DND-41 (cell line): Measurements from ENCODE around the gene EFCAB13.

ENCODE experiments used
- ATAC-seq: fragments of 200-7000 bp; cut with Tn5 transposase; 3 replicates; pipeline ENCODE4 v1.9.1; 2021; ENCODE audit warnings: low read depth; ENCODE audit not compliant: insufficient read depth
- DNase-seq: peaks from one replicate; pipeline ENCODE4 v3.0.0-alpha.2; 2020
- H2AFZ ChIP-seq: 2 replicates; pipeline ENCODE4 v1.6.0; 2012; ENCODE audit warnings: low read depth, low read length
- H3K27ac ChIP-seq: 2 replicates; pipeline ENCODE4 v1.5.1; 2012; ENCODE audit warnings: low read length, inconsistent platforms
- H3K27me3 ChIP-seq: fragments of 200-600 bp; sonication (generic); 2 replicates; pipeline ENCODE4 v1.6.0; 2012; ENCODE audit warnings: low read length, mild to moderate bottlenecking, inconsistent platforms; ENCODE audit not compliant: insufficient read depth, poor library complexity
- H3K36me3 ChIP-seq: 2 replicates; pipeline ENCODE4 v1.5.1; 2012; ENCODE audit warnings: low read length, inconsistent platforms; ENCODE audit not compliant: insufficient read depth
- H3K4me1 ChIP-seq: 2 replicates; pipeline ENCODE4 v1.5.1; 2012; ENCODE audit warnings: mild to moderate bottlenecking, low read length; ENCODE audit not compliant: insufficient read depth
- H3K4me2 ChIP-seq: 2 replicates; pipeline ENCODE4 v1.6.0; 2012; ENCODE audit warnings: mild to moderate bottlenecking, moderate library complexity, low read length, inconsistent platforms; ENCODE audit not compliant: insufficient read depth
- H3K4me3 ChIP-seq, 2 experiments: fragments of 200-600 bp in 1 of 2; shearing (Covaris generic) in 1 of 2; 2 replicates each; pipeline ENCODE4 v1.5.1; 2012 to 2016; ENCODE audit warnings: inconsistent platforms in 2 of 2, low read length in 2 of 2, mild to moderate bottlenecking in 2 of 2, low read depth in 1 of 2, moderate library complexity in 1 of 2
- H3K79me2 ChIP-seq: 2 replicates; pipeline ENCODE4 v1.6.0; 2012; ENCODE audit warnings: low read length, inconsistent platforms; ENCODE audit not compliant: insufficient read depth
- H3K9ac ChIP-seq: 2 replicates; pipeline ENCODE4 v1.6.0; 2012; ENCODE audit warnings: low read depth, mild to moderate bottlenecking, inconsistent platforms, low read length, moderate library complexity
- H3K9me3 ChIP-seq: 2 replicates; pipeline ENCODE4 v1.5.1; 2012; ENCODE audit warnings: low read length, moderate library complexity, mild to moderate bottlenecking, inconsistent platforms; ENCODE audit not compliant: insufficient read depth, severe bottlenecking
- H4K20me1 ChIP-seq: 2 replicates; pipeline ENCODE4 v1.6.0; 2012; ENCODE audit warnings: low read length; ENCODE audit not compliant: insufficient read depth
- CTCF ChIP-seq: IDR thresholded peaks from 2 replicates; pipeline ENCODE4 v1.5.1; 2012; ENCODE audit warnings: borderline replicate concordance, low read length, moderate library complexity, mild to moderate bottlenecking; ENCODE audit not compliant: poor library complexity, severe bottlenecking; ENCODE audit errors: extremely low read depth
- EZH2 ChIP-seq: IDR thresholded peaks from 3 replicates; pipeline ENCODE4 v1.6.1; 2012; ENCODE audit warnings: borderline replicate concordance, low read depth, mild to moderate bottlenecking, moderate library complexity, low read length, inconsistent platforms; ENCODE audit not compliant: severe bottlenecking

EFCAB13 gene

DNA sequence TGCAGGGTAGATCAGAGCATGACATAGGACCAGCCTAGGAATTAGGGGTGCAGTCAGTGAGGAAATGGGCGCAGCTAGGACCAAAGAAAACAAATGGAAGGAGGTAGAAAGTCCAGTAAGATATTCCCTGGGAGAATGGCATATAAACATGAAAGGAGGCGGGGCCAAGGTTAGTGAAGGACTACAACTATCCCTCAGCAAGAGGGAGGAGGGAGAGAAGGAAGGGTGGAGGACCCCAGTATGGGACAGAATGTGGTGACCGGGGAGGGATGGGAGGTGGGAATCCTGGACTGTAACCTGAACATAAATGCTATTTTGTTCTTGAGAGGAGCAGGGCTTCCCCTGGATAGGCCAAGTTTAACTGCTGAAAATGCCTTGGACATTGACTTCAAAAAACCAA lies 47.3 kb upstream of the EFCAB13 start:
- TF ChIP-seq EZH2 (no peak), CTCF (no peak)
- ATAC-seq (no peak), DNase-seq (no peak)
- no peaks in the 10 kb centered on the region for H3K79me2 ChIP-seq
- H3K27ac ChIP-seq, result no peak overlapping the region
- no peak overlapping the region for H2AFZ ChIP-seq
- no peaks in the 10 kb centered on the region for H3K36me3 ChIP-seq
- H3K9ac ChIP-seq, result no peak overlapping the region
- no peaks in the 10 kb centered on the region for H3K27me3 ChIP-seq
- H4K20me1 ChIP-seq, result no peaks in the 10 kb centered on the region
- H3K4me3 ChIP-seq, result no peak overlapping the region
- no peaks in the 10 kb centered on the region for H3K4me1 ChIP-seq
- no peak overlapping the region for H3K4me2 ChIP-seq
- no peaks in the 10 kb centered on the region for H3K9me3 ChIP-seq

- no peak for DNase-seq
- Histone ChIP-seq H3K9me3 (no peaks in the 10 kb centered on the region), H3K9ac (no peak overlapping the region)
Observed at GRCh38 chr17:47276868-47277267, 46.9 kb upstream of the EFCAB13 start.

DNA sequence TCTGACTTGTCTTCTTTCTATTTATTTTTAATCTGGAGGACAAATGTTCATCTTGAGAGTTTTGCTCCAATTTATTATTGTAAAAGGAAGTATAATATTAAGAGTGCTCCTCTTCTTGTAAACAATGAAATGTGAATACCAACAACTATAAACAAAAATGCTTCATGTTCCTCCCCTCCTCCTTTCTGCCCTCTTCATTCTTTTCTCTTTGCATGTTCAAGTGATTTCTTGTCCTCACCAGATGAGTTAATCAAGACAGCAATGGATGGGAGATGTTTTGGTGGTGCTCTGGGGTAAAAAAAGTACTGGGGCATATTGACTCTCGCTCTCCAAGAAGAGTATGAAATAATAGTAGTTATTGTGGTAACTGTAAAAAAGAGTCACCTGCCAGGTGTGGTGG lies 45.8 kb upstream of the EFCAB13 start:
- no peak overlapping the region for H3K9ac ChIP-seq
- H3K79me2 ChIP-seq, result no peaks in the 10 kb centered on the region
- H3K4me2 ChIP-seq, result no peak overlapping the region
- DNase-seq (no peak), ATAC-seq (no peak)
- H3K36me3 ChIP-seq, result no peaks in the 10 kb centered on the region
- no peaks in the 10 kb centered on the region for H3K27me3 ChIP-seq
- H3K4me1 ChIP-seq, result no peaks in the 10 kb centered on the region
- no peak overlapping the region for H3K27ac ChIP-seq
- H3K4me3 ChIP-seq, result no peak overlapping the region
- no peak overlapping the region for H2AFZ ChIP-seq
- TF ChIP-seq EZH2 (no peak), CTCF (no peak)
- H4K20me1 ChIP-seq, result no peaks in the 10 kb centered on the region
- no peaks in the 10 kb centered on the region for H3K9me3 ChIP-seq

More at GRCh38 chr17:47276868-47277267, 46.9 kb upstream of the EFCAB13 start:
- no peaks in the 10 kb centered on the region for H3K4me1 ChIP-seq
- H3K27ac ChIP-seq, result no peak overlapping the region
- H4K20me1 ChIP-seq, result no peaks in the 10 kb centered on the region
- no peak for TF ChIP-seq EZH2
- TF ChIP-seq CTCF, result no peak
- no peak for ATAC-seq
- H2AFZ ChIP-seq, result no peak overlapping the region
- no peak overlapping the region for H3K4me3 ChIP-seq
- H3K4me2 ChIP-seq, result no peak overlapping the region
- no peaks in the 10 kb centered on the region for H3K36me3 ChIP-seq
- H3K27me3 ChIP-seq, result no peaks in the 10 kb centered on the region
- H3K79me2 ChIP-seq, result no peaks in the 10 kb centered on the region

DNA sequence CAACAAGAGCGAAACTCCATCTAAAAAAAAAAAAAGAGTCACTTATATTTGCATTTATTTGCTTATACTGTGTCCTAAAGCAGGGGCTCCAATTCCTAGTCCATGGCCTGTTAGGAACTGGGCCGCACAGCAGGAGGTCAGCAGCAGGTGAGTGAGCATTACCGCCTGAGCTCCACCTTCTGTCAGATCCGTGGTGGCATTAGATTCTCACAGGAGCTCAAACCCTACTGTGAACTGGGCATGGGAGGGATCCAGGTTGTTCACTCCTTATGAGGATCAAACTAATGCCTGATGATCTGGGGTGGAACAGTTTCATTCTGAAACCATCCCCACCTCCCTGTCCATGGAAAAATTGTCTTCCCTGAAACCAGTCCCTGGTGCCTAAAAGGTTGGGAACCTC lies 45.2 kb upstream of the EFCAB13 start:
- Histone ChIP-seq H4K20me1 (no peaks in the 10 kb centered on the region), H3K27ac (no peak overlapping the region), H3K79me2 (no peaks in the 10 kb centered on the region), H2AFZ (no peak overlapping the region), H3K9me3 (no peaks in the 10 kb centered on the region), H3K36me3 (no peaks in the 10 kb centered on the region), H3K4me1 (no peaks in the 10 kb centered on the region), H3K4me3 (no peak overlapping the region), H3K9ac (no peak overlapping the region), H3K27me3 (no peaks in the 10 kb centered on the region), H3K4me2 (no peak overlapping the region)
- DNase-seq (no peak), ATAC-seq (no peak)
- TF ChIP-seq CTCF (no peak), EZH2 (no peak)
